HEK293 (cell line): ENCODE results near the gene ADAMTSL3.
A peak's percentile ranks its signal among the peaks of the same experiment; 100 is the strongest.

ENCODE experiments used
- CTCF ChIA-PET: fragments of 350-600 bp; formaldehyde crosslinking; extraction: SDS; loops from one replicate; lab custom pipeline; 2021; ENCODE audit warnings: antibody characterized with exemption; lab: Yijun Ruan, JAX
- POLR2A ChIA-PET: fragments of 300-600 bp; formaldehyde crosslinking; extraction: SDS; loops from one replicate; lab custom pipeline; 2020; ENCODE audit warnings: antibody characterized with exemption, inconsistent platforms; lab: Yijun Ruan, JAX
- H3K27ac ChIP-seq: fragments of 200-500 bp; sonication (Bioruptor generic); 2 replicates; pipeline ENCODE4 v1.5.1; 2014; ENCODE audit warnings: low read depth, low read length, control low read depth, inconsistent platforms; ENCODE audit errors: extremely low read depth
- H3K36me3 ChIP-seq, 2 experiments: fragments of 200-500 bp in 1 of 2; sonication (Bioruptor generic) in 1 of 2; 1 replicate in 1 of 2; 2 replicates in 1 of 2; pipeline ENCODE4 v1.5.1; 2014 to 2017; ENCODE audit warnings: inconsistent platforms in 2 of 2, low read length in 2 of 2; ENCODE audit not compliant: control insufficient read depth in 2 of 2, insufficient read depth in 1 of 2
- H3K4me1 ChIP-seq: fragments of 200-500 bp; sonication (Bioruptor generic); 2 replicates; pipeline ENCODE4 v1.5.1; 2014; ENCODE audit warnings: mild to moderate bottlenecking, low read length, inconsistent platforms; ENCODE audit not compliant: control insufficient read depth, insufficient read depth
- H3K4me3 ChIP-seq: 2 replicates; pipeline ENCODE4 v1.5.1; 2011; ENCODE audit warnings: low read depth, mild to moderate bottlenecking, control low read depth, low read length, moderate library complexity
- H3K9me3 ChIP-seq: fragments of 200-500 bp; sonication (Bioruptor generic); 2 replicates; pipeline ENCODE4 v1.5.1; 2014; ENCODE audit warnings: low read depth, low read length, inconsistent platforms; ENCODE audit not compliant: control insufficient read depth, insufficient read depth
- BCL11A ChIP-seq: fragments of 450-650 bp; formaldehyde crosslinking; IDR thresholded peaks from 2 replicates; pipeline ENCODE4 v1.5.1; 2016; ENCODE audit warnings: low read depth, missing biosample characterization, missing genetic modification characterization
- CTCF ChIP-seq: fragments of 450-650 bp; formaldehyde crosslinking; IDR thresholded peaks from 2 replicates; pipeline ENCODE4 v1.5.1; 2016; ENCODE audit warnings: missing biosample characterization, missing genetic modification characterization
- GLIS2 ChIP-seq: fragments of 450-650 bp; formaldehyde crosslinking; IDR thresholded peaks from 2 replicates; pipeline ENCODE4 v1.5.1; 2016; ENCODE audit warnings: missing biosample characterization, missing genetic modification characterization
- HOXA7 ChIP-seq: sonication (generic); formaldehyde crosslinking; IDR thresholded peaks from 2 replicates; pipeline ENCODE4 v1.8.1; 2022; ENCODE audit warnings: missing genetic modification reagents, borderline replicate concordance
- HOXC10 ChIP-seq: sonication (generic); formaldehyde crosslinking; IDR thresholded peaks from 2 replicates; pipeline ENCODE4 v1.8.1; 2023; ENCODE audit warnings: mild to moderate bottlenecking, missing genetic modification reagents
- HOXD13 ChIP-seq: sonication (generic); formaldehyde crosslinking; IDR thresholded peaks from 2 replicates; pipeline ENCODE4 v1.8.0; 2022; ENCODE audit warnings: missing genetic modification reagents, borderline replicate concordance
- OSR2 ChIP-seq: fragments of 450-650 bp; formaldehyde crosslinking; IDR thresholded peaks from 2 replicates; pipeline ENCODE4 v1.5.1; 2016; ENCODE audit warnings: missing biosample characterization, missing genetic modification characterization
- REPIN1 ChIP-seq: fragments of 450-650 bp; formaldehyde crosslinking; IDR thresholded peaks from 2 replicates; pipeline ENCODE4 v1.5.1; 2017; ENCODE audit warnings: missing biosample characterization, missing genetic modification characterization, low read depth
- TRIM28 ChIP-seq: IDR thresholded peaks from 2 replicates; pipeline ENCODE4 v1.6.1; 2011; ENCODE audit warnings: low read length, control low read depth, borderline replicate concordance
- ZBTB6 ChIP-seq: fragments of 450-650 bp; formaldehyde crosslinking; IDR thresholded peaks from 2 replicates; pipeline ENCODE4 v1.5.1; 2017; ENCODE audit warnings: missing biosample characterization, missing genetic modification characterization
- ZBTB8A ChIP-seq: fragments of 450-650 bp; formaldehyde crosslinking; IDR thresholded peaks from 2 replicates; pipeline ENCODE4 v1.5.1; 2016; ENCODE audit warnings: missing biosample characterization, missing genetic modification characterization
- ZFHX2 ChIP-seq: fragments of 450-650 bp; formaldehyde crosslinking; conservative IDR thresholded peaks from 2 replicates; pipeline ENCODE4 v1.5.1; 2016; ENCODE audit warnings: missing biosample characterization, missing genetic modification characterization
- ZFP69B ChIP-seq: fragments of 450-650 bp; formaldehyde crosslinking; IDR thresholded peaks from 2 replicates; pipeline ENCODE4 v1.5.1; 2016; ENCODE audit warnings: missing biosample characterization, missing genetic modification characterization
- ZNF174 ChIP-seq: fragments of 450-650 bp; formaldehyde crosslinking; IDR thresholded peaks from 2 replicates; pipeline ENCODE4 v1.5.0; 2017; ENCODE audit warnings: missing biosample characterization, mild to moderate bottlenecking, missing genetic modification characterization
- ZNF2 ChIP-seq: fragments of 450-650 bp; formaldehyde crosslinking; IDR thresholded peaks from 2 replicates; pipeline ENCODE4 v1.5.1; 2016; ENCODE audit warnings: missing biosample characterization, missing genetic modification characterization
- ZNF223 ChIP-seq: fragments of 450-650 bp; formaldehyde crosslinking; IDR thresholded peaks from 2 replicates; pipeline ENCODE4 v1.5.1; 2016; ENCODE audit warnings: missing biosample characterization, missing genetic modification characterization
- ZNF274 ChIP-seq, 2 experiments: fragments of 200-500 bp in 1 of 2; fragments of 450-650 bp in 1 of 2; sonication (Bioruptor generic) in 1 of 2; formaldehyde crosslinking in 1 of 2; IDR thresholded peaks; 2 replicates each; pipeline versions ENCODE4 v1.5.1 to v1.6.1; 2014 to 2016; ENCODE audit warnings: borderline replicate concordance in 1 of 2, inconsistent platforms in 1 of 2, low read length in 1 of 2, missing biosample characterization in 1 of 2, missing genetic modification characterization in 1 of 2
- ZNF354C ChIP-seq: fragments of 450-650 bp; formaldehyde crosslinking; IDR thresholded peaks from 2 replicates; pipeline ENCODE4 v1.5.1; 2016; ENCODE audit warnings: missing biosample characterization, missing genetic modification characterization, low read depth, borderline replicate concordance
- ZNF366 ChIP-seq: fragments of 450-650 bp; formaldehyde crosslinking; conservative IDR thresholded peaks from 2 replicates; pipeline ENCODE4 v1.5.1; 2016; ENCODE audit warnings: missing biosample characterization, missing genetic modification characterization
- ZNF391 ChIP-seq: fragments of 450-650 bp; formaldehyde crosslinking; IDR thresholded peaks from 2 replicates; pipeline ENCODE4 v1.5.1; 2016; ENCODE audit warnings: low read depth, missing biosample characterization, missing genetic modification characterization, borderline replicate concordance
- ZNF549 ChIP-seq: fragments of 450-650 bp; IDR thresholded peaks from 2 replicates; pipeline ENCODE4 v1.5.1; 2018; ENCODE audit warnings: missing biosample characterization, missing genetic modification characterization, mild to moderate bottlenecking, inconsistent platforms, moderate library complexity
- ZNF585B ChIP-seq: fragments of 450-650 bp; formaldehyde crosslinking; IDR thresholded peaks from 2 replicates; pipeline ENCODE4 v1.5.1; 2016; ENCODE audit warnings: missing biosample characterization, missing genetic modification characterization
- ZNF660 ChIP-seq: fragments of 450-650 bp; IDR thresholded peaks from 2 replicates; pipeline ENCODE4 v1.5.1; 2018; ENCODE audit warnings: missing biosample characterization, mild to moderate bottlenecking, missing genetic modification characterization
- ZNF791 ChIP-seq: fragments of 450-650 bp; formaldehyde crosslinking; IDR thresholded peaks from 2 replicates; pipeline ENCODE4 v1.5.1; 2016; ENCODE audit warnings: missing biosample characterization, missing genetic modification characterization
- ZSCAN16 ChIP-seq: fragments of 450-650 bp; formaldehyde crosslinking; IDR thresholded peaks from 2 replicates; pipeline ENCODE4 v1.5.1; 2016; ENCODE audit warnings: missing biosample characterization, missing genetic modification characterization

The ADAMTSL3 gene

GRCh38 chr15:83626171-83626802, 27.6 kb upstream of the ADAMTSL3 start (continued):
- no peak for TF ChIP-seq REPIN1
- no peak for TF ChIP-seq ZNF354C (tag by site-specific recombination)
- no peak for TF ChIP-seq ZNF791 (tag by site-specific recombination)

- H3K36me3 ChIP-seq = no peaks in the 10 kb centered on the region
- no peak overlapping the region for H3K4me3 ChIP-seq
- TF ChIP-seq TRIM28 (peak; percentile 38; the same call in 1 of the 2 replicates), ZNF585B (tag by site-specific recombination) (peak; percentile 96), ZNF2 (no peak), BCL11A (tag by site-specific recombination) (no peak)
- H3K27ac ChIP-seq = no peak overlapping the region
- CTCF ChIA-PET = interaction anchor here (0.7 kb wide), 1 partner anchor 185 kb away, joined by 3 read pairs; no protein-coding TSS in a partner anchor
- H3K4me1 ChIP-seq = no peaks in the 10 kb centered on the region
- POLR2A ChIA-PET = no interaction called here
- H3K9me3 ChIP-seq = no peaks in the 10 kb centered on the region
Measured at GRCh38 chr15:83631534-83631933, 22.4 kb upstream of the ADAMTSL3 start.

GRCh38 chr15:83643201-83643600, 10.7 kb upstream of the ADAMTSL3 start:
- Histone ChIP-seq H3K27ac (no peak overlapping the region), H3K9me3 (no peaks in the 10 kb centered on the region), H3K4me3 (no peak overlapping the region), H3K4me1 (no peaks in the 10 kb centered on the region), H3K36me3 (no peaks in the 10 kb centered on the region)
- CTCF ChIA-PET = interaction anchor here (0.6 to 1.2 kb wide), 2 partner anchors 15 to 379 kb away, joined by 3 to 4 read pairs; no protein-coding TSS in a partner anchor
- POLR2A ChIA-PET = interaction anchor here (0.6 kb wide), 1 partner anchor 75 kb away, joined by 5 read pairs; no protein-coding TSS in a partner anchor
- TF ChIP-seq ZBTB6 (tag by site-specific recombination) = no peak
- no peak for TF ChIP-seq HOXC10
- no peak for TF ChIP-seq HOXA7
- TF ChIP-seq ZNF274 (IDR thresholded peaks at IDR 0.05; ENCODE audit: low read length) = no peak
- no peak for TF ChIP-seq ZNF274 (tag by site-specific recombination; IDR thresholded peaks at IDR 0.05; ENCODE audit: borderline replicate concordance)
- TF ChIP-seq ZSCAN16 (tag by site-specific recombination) = no peak
- no peak for TF ChIP-seq HOXD13 (CRISPR knock-in tag)
- no peak for TF ChIP-seq ZNF549 (tag by site-specific recombination)
- TF ChIP-seq, all 188 proteins: peak for 0

- no peak for TF ChIP-seq ZNF366
- TF ChIP-seq ZNF223 (tag by site-specific recombination) = no peak
- TF ChIP-seq ZNF174 (tag by site-specific recombination) = no peak
- no peak for TF ChIP-seq ZBTB8A
- TF ChIP-seq OSR2 = no peak
- no peak for TF ChIP-seq BCL11A (tag by site-specific recombination)
- no peak for TF ChIP-seq CTCF (tag by site-specific recombination)
- TF ChIP-seq ZNF585B (tag by site-specific recombination) = no peak
- no peak for TF ChIP-seq ZNF660 (tag by site-specific recombination)
- TF ChIP-seq GLIS2 = no peak
- no peak for TF ChIP-seq ZNF391 (tag by site-specific recombination)
- no peak for TF ChIP-seq ZFP69B
- TF ChIP-seq ZFHX2 (tag by site-specific recombination) = no peak
- no peak for TF ChIP-seq ZNF354C (tag by site-specific recombination)
- CTCF ChIA-PET = interaction anchor here (1.1 kb wide), 1 partner anchor 13 kb away, joined by 3 read pairs; no protein-coding TSS in a partner anchor
- Histone ChIP-seq H3K4me1 (no peaks in the 10 kb centered on the region), H3K9me3 (no peaks in the 10 kb centered on the region), H3K27ac (no peak overlapping the region), H3K4me3 (no peak overlapping the region), H3K36me3 (no peaks in the 10 kb centered on the region)
- POLR2A ChIA-PET = interaction anchor here (0.6 kb wide), 1 partner anchor 204 kb away, joined by 6 read pairs; no protein-coding TSS in a partner anchor
Measured at GRCh38 chr15:83644439-83644838, 9.5 kb upstream of the ADAMTSL3 start.
